Astrocyte of the cerebellum (primary cell): ENCODE data around the gene KCNE3.
"Not testable (repeated sequence)": the region's sequence is repeated elsewhere in the genome, so short reads cannot be mapped to it uniquely, and the experiment has no call there.

Experiments
- DNase-seq: peaks from one replicate; pipeline ENCODE4 v3.0.0-alpha.2; 2011; ENCODE audit warnings: low read depth
- H3K4me3 ChIP-seq: 2 replicates; pipeline ENCODE4 v1.5.1; 2011; ENCODE audit warnings: mild to moderate bottlenecking, low read depth, low read length, moderate library complexity
- in situ Hi-C: cut with HindIII; loops from 2 replicates; pipeline ENCODE4 v1.10.0; 2017; ENCODE audit warnings: low sequenced_read_pairs
- TF ChIP-seq, protein P1 (sequence below): IDR thresholded peaks from 2 replicates; pipeline ENCODE4 v1.5.1; 2012; ENCODE audit warnings: low read length, low read depth, moderate library complexity, mild to moderate bottlenecking; ENCODE audit errors: missing control alignments

The KCNE3 gene

DNA sequence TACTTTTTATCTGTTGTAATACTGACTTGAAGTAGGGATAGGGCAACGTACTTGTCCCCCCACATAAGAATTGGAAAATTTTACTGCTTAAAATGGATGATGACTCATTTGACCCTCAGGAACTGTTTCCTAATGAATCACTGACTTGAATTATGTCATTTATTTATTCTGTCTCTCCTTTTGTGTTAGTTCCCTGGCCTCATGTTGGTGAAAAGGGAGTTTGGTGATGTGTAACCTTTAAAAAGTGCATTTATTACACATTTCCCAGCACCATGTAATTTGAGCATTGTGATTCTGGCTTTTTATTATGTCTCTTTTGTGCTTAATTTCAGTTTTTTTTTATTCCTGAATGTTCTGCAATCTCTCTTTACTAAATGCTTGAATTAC is 48.8 kb downstream of the KCNE3 start:
- DNase-seq, result peak; percentile 81
- in situ Hi-C loops, result no loop called here
- H3K4me3 ChIP-seq, result no peak overlapping the region
- TF ChIP-seq, protein P1, sequence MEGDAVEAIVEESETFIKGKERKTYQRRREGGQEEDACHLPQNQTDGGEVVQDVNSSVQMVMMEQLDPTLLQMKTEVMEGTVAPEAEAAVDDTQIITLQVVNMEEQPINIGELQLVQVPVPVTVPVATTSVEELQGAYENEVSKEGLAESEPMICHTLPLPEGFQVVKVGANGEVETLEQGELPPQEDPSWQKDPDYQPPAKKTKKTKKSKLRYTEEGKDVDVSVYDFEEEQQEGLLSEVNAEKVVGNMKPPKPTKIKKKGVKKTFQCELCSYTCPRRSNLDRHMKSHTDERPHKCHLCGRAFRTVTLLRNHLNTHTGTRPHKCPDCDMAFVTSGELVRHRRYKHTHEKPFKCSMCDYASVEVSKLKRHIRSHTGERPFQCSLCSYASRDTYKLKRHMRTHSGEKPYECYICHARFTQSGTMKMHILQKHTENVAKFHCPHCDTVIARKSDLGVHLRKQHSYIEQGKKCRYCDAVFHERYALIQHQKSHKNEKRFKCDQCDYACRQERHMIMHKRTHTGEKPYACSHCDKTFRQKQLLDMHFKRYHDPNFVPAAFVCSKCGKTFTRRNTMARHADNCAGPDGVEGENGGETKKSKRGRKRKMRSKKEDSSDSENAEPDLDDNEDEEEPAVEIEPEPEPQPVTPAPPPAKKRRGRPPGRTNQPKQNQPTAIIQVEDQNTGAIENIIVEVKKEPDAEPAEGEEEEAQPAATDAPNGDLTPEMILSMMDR, result no peak

DNA sequence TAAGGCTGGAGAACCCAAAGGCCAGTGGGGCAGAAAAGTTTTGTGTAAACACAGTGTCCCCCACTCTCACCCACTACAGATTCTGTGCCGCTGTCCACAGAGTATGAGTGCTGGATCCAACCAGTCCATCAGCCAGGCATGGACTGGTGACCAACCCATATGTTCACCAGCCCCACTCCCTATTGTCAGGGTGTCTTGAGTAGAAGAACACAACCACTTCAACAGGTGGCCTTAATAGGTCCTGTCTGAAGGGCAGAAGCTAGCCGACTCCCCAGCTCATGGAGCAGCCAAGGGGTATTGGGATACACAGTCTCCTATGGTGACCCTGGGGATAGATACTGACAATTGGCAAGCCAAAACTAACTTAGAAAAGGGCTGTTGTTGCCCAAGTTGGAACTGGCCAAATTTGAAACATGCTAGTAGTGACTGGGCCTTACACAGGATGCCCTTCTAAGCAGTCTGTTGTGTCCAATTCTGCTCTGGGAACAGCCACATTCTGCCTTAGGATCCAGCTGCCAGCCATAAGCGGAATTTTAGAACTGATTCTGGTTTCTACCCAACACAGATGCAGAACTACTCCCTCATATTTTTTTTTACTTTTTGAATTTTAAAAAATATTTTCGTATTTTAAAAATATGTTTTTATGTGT is 49.4 kb downstream of the KCNE3 start:
- in situ Hi-C loops, result no loop called here
- TF ChIP-seq, protein P1, result no peak
- no peak overlapping the region for H3K4me3 ChIP-seq
- no peak for DNase-seq

GRCh38 chr11:74417379-74417804 is 50.0 kb downstream of the KCNE3 start:
- TF ChIP-seq, protein P1, result no peak
- in situ Hi-C loops, result no loop called here
- DNase-seq, result peak; percentile 82
- no peak overlapping the region for H3K4me3 ChIP-seq

DNA sequence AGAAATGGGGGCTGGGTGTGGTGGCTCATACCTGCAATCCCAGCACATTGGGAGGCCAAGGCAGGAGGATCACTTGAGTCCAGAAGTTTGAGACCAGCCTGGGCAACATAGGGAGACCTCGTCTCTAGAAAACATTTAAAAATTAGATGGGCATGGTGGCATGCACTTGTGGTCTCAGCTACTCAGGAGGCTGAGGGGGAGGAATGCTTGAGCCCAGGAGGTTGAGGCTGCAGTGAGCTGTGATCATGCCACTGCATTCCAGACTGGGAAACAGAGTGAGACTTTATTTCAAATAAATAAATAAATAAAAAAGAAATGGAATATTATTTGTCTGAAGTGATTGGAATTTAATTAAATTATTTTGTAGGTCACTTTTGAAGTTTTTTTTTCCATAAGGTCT is 50.4 kb downstream of the KCNE3 start:
- in situ Hi-C loops, H3K4me3 ChIP-seq, DNase-seq: not testable (repeated sequence)

DNA sequence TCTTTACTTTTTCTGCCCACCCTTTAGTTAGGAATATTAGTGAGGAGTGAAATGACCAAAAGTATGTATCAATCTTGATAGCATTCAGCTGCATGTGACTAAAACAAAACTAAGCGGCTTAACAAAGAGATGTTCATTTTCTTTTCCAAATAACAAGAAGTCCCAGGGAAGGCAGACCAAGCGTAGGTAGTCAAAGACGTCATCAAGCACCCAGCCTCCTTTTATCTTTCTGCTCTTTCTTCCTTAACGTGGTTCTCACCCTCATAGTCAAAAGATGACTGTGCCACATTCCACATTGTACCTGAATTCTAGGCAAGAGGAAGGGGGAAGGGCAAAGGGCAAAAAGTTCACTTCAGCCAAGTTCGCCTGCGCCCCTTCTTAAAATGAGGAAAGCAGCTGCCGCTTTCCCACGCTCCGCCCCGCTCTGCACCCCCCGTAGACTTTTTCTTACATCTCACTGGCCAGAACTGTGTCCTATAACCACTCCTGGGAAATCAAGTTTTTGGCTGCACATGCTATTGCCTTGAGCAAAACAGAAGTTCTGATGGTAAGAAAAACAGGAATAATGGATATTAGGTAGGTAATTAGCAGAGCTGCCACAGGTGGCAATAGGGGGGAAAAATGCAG is 54.5 kb downstream of the KCNE3 start:
- DNase-seq, result no peak
- in situ Hi-C loops, result no loop called here
- H3K4me3 ChIP-seq, result no peak overlapping the region
- TF ChIP-seq, protein P1, result no peak

GRCh38 chr11:74412321-74412720 is 55.0 kb downstream of the KCNE3 start:
- in situ Hi-C loops, result no loop called here
- TF ChIP-seq, protein P1, result no peak
- no peak for DNase-seq
- no peak overlapping the region for H3K4me3 ChIP-seq

- in situ Hi-C loops, result no loop called here
- TF ChIP-seq, protein P1, result no peak
- DNase-seq, result no peak
These were observed 57.7 kb downstream of the KCNE3 start for GRCh38 chr11:74409633-74410032.

More at GRCh38 chr11:74409633-74410032, 57.7 kb downstream of the KCNE3 start:
- H3K4me3 ChIP-seq, result no peak overlapping the region
